GM18499 (cell line): Measurements from ENCODE around the gene MIA.
"Not testable (repeated sequence)": the region's sequence is repeated elsewhere in the genome, so short reads cannot be mapped to it uniquely, and the experiment has no call there.

Experiments used
- ATAC-seq: cut with Tn5 transposase; IDR thresholded peaks from one replicate; pipeline ENCODE4 v1.9.1; 2021; ENCODE audit warnings: moderate number of reproducible peaks; ENCODE audit not compliant: insufficient read depth, unreplicated experiment

Gene MIA

DNA sequence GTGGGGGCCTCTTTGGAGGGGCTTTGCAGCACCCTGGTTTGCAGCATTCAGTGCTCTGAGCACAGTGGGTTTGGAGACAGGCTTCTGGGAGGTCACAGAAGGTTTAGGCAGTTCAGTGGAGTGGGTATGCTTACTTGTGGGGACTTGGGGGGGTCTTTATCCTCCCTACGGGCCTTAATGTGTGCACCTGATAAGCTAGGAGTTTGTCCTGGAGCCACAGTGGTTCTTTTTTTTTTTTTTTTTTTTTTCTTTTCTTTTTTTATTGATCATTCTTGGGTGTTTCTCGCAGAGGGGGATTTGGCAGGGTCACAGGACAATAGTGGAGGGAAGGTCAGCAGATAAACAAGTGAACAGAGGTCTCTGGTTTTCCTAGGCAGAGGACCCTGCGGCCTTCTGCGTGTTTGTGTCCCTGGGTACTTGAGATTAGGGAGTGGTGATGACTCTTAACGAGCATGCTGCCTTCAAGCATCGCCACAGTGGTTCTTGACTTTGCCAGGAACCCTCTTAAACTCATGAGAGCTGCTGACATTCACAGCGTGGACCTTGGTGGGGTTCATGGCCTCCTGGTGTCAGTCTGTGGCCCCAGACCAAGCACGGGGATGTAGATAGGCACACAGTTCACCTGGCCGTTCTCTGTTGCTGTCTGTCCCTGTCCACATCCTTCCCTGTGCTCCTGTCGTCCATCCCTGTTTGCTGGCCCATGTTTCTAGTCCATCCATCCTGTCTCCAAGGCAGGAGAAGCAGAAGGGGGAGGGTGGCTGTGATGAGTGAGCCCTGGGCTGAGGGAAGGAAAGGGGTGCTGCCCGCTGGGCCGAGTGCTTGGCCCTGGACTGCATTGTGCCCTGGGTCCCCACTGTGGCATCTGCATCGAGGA is 26.3 kb downstream of the MIA start:
- ATAC-seq = no peak

DNA sequence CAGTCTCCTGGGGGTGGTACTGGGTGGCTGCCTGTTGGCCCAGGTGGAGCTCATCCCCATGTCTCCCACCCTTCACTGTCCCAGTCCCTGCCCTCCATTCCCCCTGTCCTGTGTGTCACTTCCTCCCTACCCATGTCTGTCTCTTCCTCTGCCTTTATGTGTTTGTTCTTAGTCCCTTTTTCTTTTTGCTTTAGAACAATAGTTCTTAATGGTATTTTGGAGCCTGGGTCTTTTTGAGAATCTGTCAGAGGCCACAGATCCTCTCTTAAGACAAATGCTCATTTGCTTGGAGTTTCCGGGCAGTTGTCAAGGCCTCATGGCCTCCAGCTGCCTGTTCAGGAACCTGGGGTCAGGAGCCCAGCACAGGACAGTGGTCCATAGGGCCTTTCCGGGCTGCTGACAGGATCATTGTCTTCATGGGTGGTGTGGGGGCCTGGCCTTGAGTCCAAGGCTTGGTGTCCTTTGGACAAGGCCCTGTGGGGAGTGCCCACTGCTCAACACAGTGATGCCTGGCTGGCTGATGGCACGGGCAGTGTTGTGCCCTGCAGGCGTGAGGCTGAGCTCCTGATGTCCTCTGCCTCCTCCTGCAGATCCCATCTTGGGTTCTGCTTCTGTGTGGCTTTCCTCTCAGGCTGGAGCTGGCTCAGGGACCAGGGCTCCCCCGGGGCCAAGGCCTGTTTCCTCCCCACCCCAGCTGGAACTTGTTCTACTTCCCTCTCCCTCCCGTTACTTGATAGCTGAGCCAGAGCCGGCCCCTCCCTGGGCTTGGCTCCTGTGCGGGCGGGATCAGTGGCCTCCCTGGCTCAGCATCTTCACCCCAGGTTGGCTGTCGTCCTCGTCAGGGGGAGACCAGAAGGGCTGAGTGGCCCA is 27.2 kb downstream of the MIA start:
- no peak for ATAC-seq

DNA sequence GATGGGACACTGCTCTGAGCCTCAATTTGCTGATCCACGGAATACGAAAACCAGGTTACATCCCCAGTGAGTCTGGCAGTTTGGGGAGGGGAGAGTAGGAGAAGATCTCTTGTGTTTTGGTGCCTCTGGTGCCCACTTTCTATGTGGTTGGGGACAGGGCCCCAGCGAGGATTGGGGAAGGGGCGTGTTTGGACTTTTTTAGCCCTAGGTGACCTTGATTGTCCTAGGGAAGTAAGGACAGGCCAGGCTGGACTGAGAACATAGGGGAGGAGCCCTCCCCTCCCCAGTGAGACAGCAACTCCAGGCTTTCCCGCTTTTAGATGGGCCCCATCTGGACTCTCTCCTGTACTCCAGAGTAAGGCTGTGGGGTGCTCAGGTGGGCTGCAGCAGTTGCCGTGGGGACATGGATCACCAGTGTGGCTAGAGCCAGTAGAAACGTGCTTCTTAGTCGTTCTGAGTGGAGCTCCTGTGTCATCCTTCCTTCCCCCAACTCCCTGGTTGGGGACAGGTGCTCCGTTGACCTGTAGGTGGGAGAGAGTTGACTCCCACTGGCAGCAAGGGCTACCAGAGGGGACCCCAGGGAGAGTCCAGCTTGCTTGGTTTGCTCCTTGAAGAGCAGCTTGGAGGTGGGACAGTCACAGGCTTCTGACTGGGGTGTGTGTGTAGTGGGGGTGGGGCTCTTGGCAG is 28.0 kb downstream of the MIA start:
- no peak for ATAC-seq

DNA sequence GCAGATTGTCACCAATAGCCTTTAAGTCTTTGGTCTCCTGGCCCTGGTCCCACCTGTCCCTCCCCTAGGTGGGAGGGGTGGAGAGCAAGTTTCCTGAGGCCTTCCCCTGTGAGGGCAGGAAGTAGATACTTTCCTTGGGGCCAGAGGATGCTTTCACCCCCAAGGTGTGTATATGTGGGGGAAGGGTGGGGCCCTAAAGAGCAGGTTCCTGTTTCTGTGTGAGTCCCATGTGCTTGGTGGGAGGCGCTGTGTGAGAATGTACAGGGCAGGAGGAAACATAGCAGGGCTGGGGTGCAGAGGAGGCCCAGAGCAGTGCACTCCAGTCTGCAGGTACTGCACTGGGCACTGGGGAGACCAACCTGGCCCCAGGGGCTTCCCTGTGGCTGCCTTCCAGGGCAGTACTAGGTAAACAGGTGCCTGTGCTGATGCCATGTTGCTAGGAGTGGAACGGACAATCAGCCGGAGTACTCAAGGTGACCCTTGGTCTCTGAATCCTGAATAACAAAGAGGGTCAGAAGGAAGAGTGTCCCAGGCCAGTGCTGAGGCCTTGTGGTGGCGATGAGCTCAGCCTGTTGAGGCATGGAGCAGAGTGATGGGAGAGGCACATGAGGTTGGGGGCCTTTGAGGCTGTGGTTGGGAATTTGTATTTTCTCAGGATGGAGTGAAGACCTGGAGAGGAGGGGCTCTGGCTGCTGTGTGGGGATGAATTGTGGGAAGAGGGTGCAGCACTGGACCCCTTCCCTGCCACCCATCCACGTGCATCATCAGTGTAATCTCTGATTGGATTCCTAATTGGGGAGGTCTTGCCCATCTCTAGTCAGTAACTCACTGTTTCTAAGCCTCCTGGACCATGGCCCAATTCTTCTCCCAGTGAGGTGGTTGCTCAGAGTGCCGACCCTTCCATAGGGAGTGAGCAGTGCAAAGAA is 28.8 kb downstream of the MIA start:
- ATAC-seq = no peak

DNA sequence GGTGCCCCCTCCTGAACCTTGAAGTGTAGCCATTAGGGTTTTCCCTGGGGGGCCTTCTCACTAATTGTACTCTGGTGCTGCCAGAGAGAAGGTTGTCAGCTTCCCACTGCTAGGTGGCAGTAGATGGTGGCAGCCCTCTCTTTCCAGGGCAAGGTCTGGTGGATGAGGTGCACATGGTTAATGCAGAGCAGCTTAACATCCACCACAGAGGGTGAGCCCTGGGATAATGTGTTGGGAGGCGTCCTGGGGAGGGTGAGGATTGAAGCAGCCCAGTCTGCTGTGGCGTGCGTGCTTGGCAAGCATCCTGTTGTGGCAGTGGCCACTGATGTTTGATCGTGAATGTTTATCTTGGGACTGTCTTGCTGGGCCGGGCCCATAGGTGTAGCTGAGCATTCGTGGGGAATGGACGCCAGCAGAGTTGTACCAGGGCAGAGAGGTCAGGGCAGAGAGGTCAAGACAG is 29.5 kb downstream of the MIA start:
- no peak for ATAC-seq

DNA sequence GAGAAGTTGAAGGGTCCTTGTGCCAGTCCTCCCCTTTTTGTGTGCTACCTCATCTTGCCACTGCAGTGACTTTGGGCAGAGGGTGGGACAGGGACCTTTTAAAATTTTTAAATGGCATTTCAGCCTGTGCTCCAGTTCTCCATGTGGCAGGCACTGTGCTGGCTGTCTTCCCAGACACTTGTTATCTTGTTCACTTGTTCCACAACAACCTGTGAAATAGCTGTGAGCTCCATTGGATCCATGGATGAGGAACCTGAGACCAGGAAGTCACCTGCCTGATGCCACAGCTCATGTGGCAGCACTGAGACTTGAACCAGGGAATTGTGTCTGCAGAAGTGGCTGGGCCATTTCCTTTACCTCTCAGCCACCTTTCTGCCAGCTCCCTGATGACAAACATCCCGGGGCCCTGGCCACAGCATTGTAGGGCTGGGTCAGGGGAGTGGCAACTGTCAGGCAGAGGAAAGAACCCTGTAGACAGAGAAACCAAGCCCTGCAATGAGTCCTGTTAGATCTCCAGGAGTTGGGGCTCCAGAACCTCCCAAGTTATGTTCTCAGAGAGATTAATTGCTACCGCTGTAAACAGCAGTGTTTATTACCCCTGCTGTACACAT is 30.0 kb downstream of the MIA start:
- ATAC-seq = no peak

DNA sequence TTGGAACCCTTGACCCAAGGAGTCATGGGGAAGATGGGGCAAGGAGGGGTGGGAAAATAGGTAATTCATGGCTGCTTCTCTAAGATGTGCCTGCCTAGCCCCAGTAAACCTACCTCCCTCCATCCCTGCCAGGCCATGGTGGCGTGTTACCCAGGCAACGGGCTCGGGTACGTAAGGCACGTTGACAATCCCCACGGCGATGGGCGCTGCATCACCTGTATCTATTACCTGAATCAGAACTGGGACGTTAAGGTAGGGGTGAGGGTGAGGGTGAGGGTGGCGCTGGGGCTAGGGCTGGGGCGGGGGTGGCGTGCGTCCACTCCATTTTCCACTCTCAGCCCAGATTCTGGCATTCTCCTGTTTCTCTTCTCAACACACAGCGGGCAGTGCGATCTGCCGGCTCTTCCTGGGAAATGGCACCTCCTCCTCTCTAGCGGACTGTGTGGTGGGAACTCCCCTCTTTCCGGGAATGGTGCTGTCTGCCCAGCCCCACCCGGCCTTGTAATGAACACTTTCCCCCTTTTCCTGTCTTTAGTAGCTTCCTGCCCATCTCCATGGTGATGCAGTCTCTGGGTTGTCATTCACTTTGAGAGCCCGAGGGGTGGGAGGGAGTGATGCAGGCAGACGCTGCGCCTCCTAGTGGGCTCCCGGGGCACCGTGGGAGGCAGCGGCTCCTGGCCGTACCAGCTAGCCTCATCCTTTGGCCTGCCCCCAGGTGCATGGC is 31.3 kb downstream of the MIA start:
- no peak for ATAC-seq

DNA sequence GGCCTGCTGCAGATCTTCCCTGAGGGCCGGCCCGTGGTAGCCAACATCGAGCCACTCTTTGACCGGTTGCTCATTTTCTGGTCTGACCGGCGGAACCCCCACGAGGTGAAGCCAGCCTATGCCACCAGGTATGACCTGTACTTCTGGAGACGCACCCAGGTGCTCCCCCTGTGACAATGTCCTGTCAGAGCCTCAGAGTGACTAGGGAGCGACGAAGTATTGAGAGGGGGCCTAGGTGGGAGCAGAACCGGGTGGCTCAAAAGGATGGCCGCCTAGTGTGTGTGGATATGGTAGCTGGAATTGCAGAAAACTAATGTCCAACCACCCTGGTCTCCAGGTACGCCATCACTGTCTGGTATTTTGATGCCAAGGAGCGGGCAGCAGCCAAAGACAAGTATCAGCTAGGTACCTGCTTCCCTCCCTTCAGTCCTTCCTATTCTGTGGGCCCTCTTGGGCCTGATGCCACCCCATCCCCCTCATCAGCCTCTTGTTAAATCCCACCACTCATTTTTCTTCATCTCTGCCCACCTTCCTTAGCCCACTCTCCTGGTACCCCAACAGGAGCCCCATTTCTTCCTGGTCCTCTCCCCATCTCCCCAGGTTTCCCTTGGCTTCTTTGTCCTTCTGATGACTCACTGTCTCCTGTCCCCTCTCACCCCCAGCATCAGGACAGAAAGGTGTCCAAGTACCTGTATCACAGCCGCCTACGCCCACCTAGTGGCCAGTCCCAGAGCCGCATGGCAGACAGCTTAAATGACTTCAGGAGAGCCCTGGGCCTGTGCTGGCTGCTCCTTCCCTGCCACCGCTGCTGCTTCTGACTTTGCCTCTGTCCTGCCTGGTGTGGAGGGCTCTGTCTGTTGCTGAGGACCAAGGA is 32.1 kb downstream of the MIA start:
- ATAC-seq = no peak

DNA sequence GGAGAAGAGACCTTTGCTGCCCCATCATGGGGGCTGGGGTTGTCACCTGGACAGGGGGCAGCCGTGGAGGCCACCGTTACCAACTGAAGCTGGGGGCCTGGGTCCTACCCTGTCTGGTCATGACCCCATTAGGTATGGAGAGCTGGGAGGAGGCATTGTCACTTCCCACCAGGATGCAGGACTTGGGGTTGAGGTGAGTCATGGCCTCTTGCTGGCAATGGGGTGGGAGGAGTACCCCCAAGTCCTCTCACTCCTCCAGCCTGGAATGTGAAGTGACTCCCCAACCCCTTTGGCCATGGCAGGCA is 32.7 kb downstream of the MIA start:
- no peak for ATAC-seq

DNA sequence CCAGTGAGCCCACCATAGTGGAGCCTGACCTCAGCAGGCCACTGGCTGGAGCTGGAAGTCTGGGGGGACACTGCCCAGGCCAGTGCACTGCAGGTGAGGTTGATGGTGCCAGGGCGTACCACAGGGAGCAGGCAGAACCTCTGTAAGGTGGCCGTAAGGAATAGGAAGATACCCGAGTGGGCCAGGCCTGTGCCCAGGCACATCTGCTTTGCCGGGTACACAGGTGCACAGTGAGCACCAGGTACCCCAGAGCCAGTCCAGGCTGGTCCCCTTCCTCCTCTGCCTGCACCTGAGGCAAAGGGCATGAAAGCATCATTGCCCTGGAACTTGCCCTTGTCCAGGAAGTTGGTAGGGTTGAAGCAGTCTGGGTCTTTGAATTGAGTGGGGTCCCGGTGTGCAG is 33.2 kb downstream of the MIA start:
- no peak for ATAC-seq

DNA sequence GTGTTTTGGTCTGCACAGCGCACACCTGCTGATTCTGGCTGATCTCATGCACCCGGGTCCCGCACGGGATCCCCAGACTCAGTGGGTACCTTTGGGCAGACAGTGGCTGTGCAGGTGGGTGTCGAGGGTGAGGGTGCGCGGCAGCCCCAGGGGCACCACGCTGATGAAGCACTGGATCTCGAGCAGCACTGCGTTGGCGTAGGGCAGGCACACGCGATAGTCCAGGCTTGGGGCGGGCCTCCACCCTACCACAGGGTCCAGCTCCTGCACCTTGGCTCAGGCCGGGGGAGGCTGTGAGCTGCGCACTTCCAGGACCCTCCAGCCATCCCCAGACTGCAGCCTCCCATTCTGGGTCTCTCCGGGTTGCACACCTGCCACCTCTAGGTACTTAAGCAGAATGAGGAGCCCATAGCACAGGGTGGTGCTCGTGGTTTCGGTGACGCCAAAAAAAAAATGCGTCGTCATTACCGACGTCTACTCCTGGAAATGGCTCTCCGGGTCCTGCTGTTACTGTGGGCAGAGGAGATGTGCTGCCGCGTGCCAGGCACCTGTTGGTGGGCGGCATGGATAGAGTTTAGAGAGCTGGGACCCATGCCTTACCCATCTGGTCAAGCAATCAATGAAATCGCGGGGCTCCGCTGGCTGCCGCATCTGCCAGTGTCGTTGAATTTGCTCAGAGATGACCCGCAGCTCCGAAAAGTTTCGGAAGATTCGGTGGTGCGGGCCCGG is 34.2 kb downstream of the MIA start:
- ATAC-seq = no peak

DNA sequence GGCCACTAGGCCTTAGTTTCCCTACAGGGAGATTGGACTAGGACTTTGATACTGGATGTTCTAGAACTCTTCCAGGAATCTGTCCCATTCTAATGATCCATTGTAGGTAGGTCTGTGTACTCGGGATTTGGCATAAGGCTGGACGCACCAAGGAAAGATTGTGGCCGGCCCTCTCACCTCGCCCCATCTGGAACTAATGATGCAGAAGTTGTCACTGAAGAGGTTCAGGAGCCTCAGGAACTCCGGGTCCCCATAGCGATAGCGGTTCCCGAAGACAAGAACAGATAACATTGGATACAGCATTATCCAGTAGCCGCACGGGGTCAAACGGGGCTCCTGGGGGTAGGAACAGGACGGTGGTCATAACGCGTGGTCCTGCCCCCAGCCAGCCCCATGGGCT is 34.8 kb downstream of the MIA start:
- no peak for ATAC-seq

DNA sequence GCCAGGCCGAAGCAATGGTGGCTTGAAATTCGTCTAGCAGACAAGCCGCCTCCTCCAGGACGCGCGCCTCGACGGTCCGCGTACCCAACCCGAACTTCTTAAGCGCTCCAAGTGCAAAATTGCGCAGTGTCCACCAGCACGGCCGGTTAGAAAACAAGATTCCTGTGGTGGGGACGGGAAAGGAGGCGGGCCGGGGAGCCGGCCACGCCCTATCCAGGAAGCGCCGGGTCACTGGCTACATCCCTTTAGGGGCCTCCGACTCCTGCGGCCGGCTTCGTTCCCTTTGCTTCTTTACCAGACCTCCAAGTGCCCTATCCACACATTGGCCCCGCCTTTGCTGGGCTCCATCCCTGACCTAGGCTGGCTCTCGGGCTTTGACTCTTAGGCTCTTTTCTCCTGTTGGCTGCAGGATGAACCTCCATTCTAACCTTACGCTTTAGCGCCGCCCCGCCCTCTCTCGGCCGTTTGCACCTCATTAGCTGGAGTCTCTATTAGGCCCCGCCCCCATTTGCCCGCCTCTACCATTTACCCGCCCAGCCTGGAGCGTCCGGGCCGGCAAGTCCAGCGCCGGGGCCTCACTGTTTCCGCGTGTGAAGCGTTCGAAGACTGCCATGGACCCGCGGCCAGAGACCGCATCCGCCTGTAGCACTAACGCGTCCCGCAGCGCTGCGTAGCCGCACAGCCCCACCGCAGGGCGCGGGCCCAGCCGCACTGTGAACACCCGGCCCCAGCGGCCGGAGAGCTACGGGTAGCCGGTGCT is 35.5 kb downstream of the MIA start:
- ATAC-seq = not testable (repeated sequence)

DNA sequence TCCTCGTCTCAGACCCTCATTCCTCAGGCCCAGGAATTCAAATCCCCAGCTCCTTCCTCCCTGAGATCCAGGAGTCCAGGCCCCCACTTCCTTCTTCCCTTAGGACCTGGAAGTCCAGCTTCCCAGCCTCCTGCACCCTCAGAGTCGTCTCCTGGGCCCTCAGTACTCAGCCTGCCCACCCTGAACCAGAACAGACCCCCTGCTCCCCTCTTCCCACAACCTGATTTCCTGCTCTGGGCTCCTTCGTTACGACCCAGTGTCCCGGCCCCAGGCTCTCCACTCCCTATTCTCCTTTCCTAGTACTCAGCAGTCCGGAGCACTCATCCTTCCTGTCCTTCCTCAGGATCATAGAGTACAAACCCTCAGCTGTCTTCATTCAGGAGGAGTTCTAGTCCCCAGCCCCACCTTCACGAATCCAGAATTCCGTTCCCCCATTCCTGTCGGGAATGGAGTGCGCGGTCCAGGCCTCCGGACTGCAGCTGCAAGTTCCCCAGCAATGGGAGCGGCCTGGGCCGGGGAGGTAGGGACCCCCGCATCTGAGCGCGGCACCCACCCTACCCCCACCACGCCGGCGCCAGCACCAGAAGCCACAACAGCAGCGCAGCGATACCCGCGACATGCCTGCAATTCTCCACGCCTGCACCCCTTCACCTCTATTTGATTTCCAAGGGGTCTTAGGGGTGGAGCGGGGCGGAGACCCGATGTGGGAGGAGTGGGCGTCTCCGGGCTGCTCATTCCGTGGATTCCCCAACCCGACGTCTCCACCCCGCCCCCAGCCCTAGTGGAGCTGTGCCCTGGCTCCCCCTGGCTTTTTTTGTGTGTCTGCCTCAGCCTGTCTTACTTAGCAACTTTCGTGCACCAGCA is 36.4 kb downstream of the MIA start:
- ATAC-seq = no peak

DNA sequence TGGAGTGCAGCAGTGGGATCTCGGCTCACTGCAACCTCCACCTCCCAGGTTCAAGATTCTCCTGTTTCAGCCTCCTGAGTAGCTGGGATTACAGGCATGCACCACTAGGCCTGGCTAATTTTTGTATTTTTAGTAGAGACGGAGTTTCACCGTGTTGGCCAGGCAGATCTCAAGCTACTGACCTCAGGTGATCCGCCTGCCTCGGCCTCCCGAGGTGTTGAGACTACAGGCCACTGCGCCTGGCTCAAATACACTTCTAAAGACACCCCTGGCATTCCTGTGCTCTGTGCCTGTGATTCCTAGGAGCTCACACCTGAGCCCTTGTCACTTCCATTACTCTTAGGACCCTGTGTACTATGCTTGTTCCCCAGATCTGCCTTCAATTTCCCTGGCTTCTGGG is 37.2 kb downstream of the MIA start:
- not testable (repeated sequence) for ATAC-seq

DNA sequence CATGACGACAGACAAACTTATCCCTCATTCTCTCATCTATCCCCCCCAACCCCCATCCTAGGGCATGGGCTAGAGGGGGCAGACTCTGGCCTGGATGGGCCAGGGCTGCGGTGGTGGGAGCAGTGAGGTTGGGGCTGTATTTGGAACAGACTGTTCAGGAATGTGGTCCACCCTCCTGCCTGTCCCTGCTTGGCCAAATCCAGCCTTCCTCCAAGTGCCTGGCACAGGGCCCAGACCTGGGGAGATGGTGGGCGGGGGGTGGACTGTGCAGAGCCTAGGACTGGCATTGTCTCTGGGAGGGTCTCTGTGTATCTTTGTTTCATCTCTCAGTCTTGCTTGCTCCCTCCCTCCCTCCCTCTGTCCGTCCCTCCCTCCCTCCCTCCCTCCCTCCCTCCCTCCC is 37.9 kb downstream of the MIA start:
- ATAC-seq = no peak
